Ishikawa (cell line): ENCODE results near the gene TGFBR3L.

Source experiments
- CEBPB ChIP-seq: IDR thresholded peaks from 2 replicates; pipeline ENCODE4 v1.6.1; 2012
- CREB1 ChIP-seq: IDR thresholded peaks from 2 replicates; pipeline ENCODE4 v1.6.1; 2012; ENCODE audit warnings: low read depth
- EGR1 ChIP-seq: IDR thresholded peaks from 2 replicates; pipeline ENCODE4 v1.6.1; 2012
- EP300 ChIP-seq: IDR thresholded peaks from 2 replicates; pipeline ENCODE4 v1.6.1; 2012; ENCODE audit warnings: borderline replicate concordance
- FOXM1 ChIP-seq: IDR thresholded peaks from 2 replicates; pipeline ENCODE4 v1.6.1; 2012; ENCODE audit warnings: low read depth, borderline replicate concordance
- NFIC ChIP-seq: IDR thresholded peaks from 2 replicates; pipeline ENCODE4 v1.6.1; 2012
- RAD21 ChIP-seq: IDR thresholded peaks from 2 replicates; pipeline ENCODE4 v1.6.1; 2012; ENCODE audit warnings: low read depth
- TAF1 ChIP-seq: IDR thresholded peaks from 2 replicates; pipeline ENCODE4 v1.6.1; 2012; ENCODE audit warnings: low read depth, mild to moderate bottlenecking
- TCF12 ChIP-seq: IDR thresholded peaks from 2 replicates; pipeline ENCODE4 v1.6.1; 2012; ENCODE audit warnings: low read depth
- TEAD4 ChIP-seq: IDR thresholded peaks from 2 replicates; pipeline ENCODE4 v1.6.1; 2012
- YY1 ChIP-seq: IDR thresholded peaks from 2 replicates; pipeline ENCODE4 v1.6.1; 2012; ENCODE audit warnings: low read depth
- ZBTB7A ChIP-seq: IDR thresholded peaks from 2 replicates; pipeline ENCODE4 v1.6.1; 2012; ENCODE audit warnings: low read depth
- TF ChIP-seq, protein P1 (sequence below): IDR thresholded peaks from 2 replicates; pipeline ENCODE4 v1.6.1; 2012
- TF ChIP-seq, protein P2 (sequence below): IDR thresholded peaks from 2 replicates; pipeline ENCODE4 v1.6.1; 2012; ENCODE audit warnings: low read depth, mild to moderate bottlenecking
- TF ChIP-seq, protein P3 (sequence below): IDR thresholded peaks from 2 replicates; pipeline ENCODE4 v1.6.1; 2012

The TGFBR3L gene

DNA sequence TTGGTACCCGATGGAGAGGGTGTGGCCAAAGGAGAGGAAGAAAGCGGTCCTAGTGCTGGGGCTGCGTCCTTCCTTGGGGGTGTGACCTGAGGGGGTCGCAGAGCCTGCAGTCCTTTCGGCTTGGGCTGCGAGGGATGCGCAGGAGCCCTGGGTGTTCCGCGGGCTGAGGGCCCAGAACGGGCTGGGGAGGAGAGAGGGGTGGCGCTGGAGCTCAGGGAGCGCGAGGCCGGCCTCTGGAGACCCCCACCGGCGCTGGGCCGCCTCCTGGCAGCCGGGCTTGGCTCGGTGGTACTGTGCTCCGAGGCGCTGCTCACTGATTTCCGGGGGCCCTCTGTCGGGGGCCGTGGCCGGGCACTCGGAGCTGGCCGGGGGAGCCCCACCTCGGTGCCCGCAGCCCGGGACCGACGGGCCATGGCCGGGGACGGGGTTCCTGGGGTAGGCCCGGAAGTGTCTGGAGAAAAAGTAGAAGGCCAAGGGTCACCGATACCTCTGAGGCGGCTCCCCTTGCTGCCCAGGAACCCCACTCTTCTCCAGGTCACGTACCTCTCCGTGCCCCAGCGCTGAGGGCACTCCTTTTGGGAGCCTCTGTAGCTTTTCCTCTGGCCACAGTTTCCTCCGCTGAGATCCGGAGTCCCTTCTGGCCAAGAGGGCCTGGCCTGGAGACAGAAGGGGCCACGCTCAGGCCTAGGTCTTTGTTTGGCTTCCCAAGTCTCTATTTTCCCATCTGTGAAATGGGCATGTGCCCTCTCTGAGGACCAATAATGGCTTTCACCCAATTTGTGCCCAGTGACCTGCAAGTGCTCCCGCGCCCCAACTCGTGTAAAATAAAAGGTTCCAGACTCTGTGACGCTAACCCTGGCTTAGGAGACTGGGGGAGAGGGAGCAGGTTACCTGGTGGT, 42.1 kb upstream of the TGFBR3L start:
- TF ChIP-seq ZBTB7A (peak; percentile 86; the same call in 1 of the 2 replicates), FOXM1 (no peak)
- TF ChIP-seq, protein P1, sequence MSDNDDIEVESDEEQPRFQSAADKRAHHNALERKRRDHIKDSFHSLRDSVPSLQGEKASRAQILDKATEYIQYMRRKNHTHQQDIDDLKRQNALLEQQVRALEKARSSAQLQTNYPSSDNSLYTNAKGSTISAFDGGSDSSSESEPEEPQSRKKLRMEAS: no peak

DNA sequence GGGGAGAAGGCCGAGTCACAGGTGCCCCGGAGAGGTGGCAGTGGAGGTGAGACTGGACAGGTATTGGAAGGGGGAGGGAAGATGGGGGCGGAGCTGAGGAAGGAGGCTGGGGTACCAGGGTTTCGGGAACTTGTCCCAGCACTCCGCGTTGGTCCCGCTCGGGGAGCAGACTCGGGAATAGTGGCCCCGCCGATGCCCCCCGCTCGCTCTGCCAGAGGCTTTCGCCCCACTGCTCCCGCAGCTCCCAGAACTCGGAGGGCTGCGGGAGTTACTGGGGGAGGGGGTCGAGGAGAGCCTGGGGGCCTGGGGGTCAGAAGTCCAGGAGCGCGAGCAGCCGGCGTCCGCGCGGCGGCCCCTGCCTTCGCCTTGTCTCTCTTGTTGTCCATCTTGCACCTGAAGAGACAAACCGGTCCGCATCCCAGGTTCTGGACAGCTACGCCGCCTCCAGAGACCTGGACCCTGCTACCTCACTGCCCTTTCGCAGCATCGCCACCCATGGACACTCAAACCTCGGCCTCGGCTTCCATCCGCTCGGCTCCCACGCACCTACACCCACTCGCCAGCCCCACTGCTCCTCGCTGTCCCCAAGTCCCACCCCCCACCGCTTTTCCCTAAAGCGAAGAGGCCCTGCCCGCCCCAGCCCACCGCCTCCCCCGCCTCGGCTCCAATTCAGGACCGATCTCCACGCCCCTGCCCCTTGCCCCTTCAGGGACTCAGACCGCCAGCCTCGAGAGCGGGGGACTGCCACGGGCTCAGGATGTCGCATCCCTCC, 41.1 kb upstream of the TGFBR3L start:
- no peak for TF ChIP-seq CREB1
- no peak for TF ChIP-seq EGR1
- TF ChIP-seq NFIC: no peak
- no peak for TF ChIP-seq FOXM1
- no peak for TF ChIP-seq YY1
- no peak for TF ChIP-seq CEBPB
- TF ChIP-seq, protein P2, sequence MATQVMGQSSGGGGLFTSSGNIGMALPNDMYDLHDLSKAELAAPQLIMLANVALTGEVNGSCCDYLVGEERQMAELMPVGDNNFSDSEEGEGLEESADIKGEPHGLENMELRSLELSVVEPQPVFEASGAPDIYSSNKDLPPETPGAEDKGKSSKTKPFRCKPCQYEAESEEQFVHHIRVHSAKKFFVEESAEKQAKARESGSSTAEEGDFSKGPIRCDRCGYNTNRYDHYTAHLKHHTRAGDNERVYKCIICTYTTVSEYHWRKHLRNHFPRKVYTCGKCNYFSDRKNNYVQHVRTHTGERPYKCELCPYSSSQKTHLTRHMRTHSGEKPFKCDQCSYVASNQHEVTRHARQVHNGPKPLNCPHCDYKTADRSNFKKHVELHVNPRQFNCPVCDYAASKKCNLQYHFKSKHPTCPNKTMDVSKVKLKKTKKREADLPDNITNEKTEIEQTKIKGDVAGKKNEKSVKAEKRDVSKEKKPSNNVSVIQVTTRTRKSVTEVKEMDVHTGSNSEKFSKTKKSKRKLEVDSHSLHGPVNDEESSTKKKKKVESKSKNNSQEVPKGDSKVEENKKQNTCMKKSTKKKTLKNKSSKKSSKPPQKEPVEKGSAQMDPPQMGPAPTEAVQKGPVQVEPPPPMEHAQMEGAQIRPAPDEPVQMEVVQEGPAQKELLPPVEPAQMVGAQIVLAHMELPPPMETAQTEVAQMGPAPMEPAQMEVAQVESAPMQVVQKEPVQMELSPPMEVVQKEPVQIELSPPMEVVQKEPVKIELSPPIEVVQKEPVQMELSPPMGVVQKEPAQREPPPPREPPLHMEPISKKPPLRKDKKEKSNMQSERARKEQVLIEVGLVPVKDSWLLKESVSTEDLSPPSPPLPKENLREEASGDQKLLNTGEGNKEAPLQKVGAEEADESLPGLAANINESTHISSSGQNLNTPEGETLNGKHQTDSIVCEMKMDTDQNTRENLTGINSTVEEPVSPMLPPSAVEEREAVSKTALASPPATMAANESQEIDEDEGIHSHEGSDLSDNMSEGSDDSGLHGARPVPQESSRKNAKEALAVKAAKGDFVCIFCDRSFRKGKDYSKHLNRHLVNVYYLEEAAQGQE: no peak
- no peak for TF ChIP-seq TAF1
- TF ChIP-seq EP300: no peak
- TF ChIP-seq, protein P1: no peak
- TF ChIP-seq ZBTB7A: no peak

DNA sequence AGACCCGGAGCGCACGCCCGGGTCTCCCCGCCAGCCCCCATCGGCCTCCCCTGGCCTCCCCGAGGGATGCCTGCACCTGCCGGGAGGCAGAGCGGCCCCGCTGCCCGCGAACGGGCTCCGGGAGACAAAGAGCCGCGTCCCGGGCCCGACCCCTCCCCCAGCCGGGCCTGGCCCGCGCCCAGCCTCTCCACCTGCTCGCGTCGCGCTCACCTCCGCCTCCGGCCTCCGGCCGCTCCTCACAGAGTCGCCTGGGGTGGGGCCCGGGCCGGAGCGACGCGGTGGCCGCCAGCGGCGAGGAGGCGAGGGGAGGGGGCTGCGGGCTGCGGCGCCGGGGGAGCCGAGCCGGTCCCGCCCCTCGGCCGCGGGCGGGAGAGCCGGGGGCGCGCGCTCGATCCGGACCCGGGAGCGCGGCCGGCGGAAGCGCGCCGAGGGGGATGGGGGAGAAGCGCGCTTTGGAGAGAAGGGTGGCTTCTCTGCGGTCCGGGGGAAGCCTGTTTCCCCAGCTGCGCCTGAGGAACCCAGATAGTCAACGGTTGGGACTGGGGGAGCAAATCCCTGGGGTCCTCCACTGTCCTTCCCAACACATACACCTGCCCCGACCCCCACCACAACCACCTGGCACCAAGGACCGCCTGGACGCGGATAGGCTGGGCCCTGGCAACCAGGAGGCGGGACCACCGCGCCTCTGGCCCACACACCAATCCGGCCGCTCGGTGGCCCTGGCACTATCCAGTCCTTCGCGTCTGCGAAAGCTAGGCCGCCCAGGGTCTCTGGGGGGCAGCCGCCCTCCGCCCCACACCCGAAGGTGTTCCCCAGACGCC, 40.3 kb upstream of the TGFBR3L start, which contains the start of gene PRR36:
Gene PRR36 (minus strand): TSS at position 315 of the 821 bp plus-strand sequence. CDS start 701 bp downstream, outside the sequence.
- TF ChIP-seq ZBTB7A (peak; percentile 95), EGR1 (no peak), FOXM1 (no peak), NFIC (0 out of 2 replicates have a peak, but pooled peaks have one; percentile 14), TEAD4 (no peak), CEBPB (no peak), CREB1 (no peak), RAD21 (no peak), TAF1 (peak; percentile 23; the same call in 1 of the 2 replicates), TCF12 (peak; percentile 33; the same call in 1 of the 2 replicates), EP300 (no peak), YY1 (no peak)
- TF ChIP-seq, protein P3, sequence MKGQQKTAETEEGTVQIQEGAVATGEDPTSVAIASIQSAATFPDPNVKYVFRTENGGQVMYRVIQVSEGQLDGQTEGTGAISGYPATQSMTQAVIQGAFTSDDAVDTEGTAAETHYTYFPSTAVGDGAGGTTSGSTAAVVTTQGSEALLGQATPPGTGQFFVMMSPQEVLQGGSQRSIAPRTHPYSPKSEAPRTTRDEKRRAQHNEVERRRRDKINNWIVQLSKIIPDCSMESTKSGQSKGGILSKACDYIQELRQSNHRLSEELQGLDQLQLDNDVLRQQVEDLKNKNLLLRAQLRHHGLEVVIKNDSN: no peak
- TF ChIP-seq, protein P2: no peak
- TF ChIP-seq, protein P1: no peak; the same call in 1 of the 2 replicates

DNA sequence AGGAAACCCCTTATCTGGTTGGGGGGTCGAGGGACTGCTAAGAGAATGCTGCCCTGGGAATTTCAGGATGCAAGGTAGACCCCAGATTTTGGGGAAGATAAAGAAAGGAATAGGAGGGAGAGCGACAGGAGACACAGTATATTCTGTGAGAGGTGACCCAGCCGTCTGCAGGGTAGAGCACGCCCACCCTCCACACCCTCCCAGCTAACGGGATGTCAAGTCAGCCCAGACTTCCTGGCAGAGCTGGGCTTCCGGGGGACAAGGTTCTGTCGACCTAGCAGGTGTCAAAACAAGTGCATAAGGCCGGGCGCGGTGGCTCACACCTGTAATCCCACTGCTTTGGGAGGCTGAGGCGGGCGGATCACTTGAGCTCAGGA, 39.7 kb upstream of the TGFBR3L start:
- TF ChIP-seq EGR1: no peak
- no peak for TF ChIP-seq RAD21
- TF ChIP-seq, protein P3: no peak
- no peak for TF ChIP-seq TAF1
- TF ChIP-seq TCF12: no peak
- TF ChIP-seq, protein P2: no peak
- no peak for TF ChIP-seq YY1
- no peak for TF ChIP-seq EP300
- no peak for TF ChIP-seq CREB1
- no peak for TF ChIP-seq ZBTB7A
- TF ChIP-seq, protein P1: no peak
- TF ChIP-seq TEAD4: no peak
- TF ChIP-seq CEBPB: no peak
- no peak for TF ChIP-seq NFIC
- TF ChIP-seq FOXM1: no peak
